Activated T-cell treated with anti-CD3 and anti-CD28 coated beads for 4 hours (primary cell): Measurements from ENCODE around the gene CEP112.

Experiments used
- DNase-seq: peaks from one replicate; pipeline ENCODE4 v3.0.0-alpha.2; 2020

CEP112 gene

GRCh38 chr17:66191593-66192377, at the start of gene CEP112:
CEP112 (minus strand) TSS chr17:66192133.
- peak; percentile 85 for DNase-seq

- DNase-seq = no peak
Observed at GRCh38 chr17:66240630-66241029, 48.7 kb upstream of the CEP112 start.

- DNase-seq = no peak
Observed at GRCh38 chr17:66240013-66240412, 48.1 kb upstream of the CEP112 start.

GRCh38 chr17:66235377-66235994, 43.6 kb upstream of the CEP112 start:
- no peak for DNase-seq

GRCh38 chr17:66234611-66235010, 42.7 kb upstream of the CEP112 start:
- no peak for DNase-seq

GRCh38 chr17:66233023-66233753, 41.3 kb upstream of the CEP112 start:
- DNase-seq = no peak

- no peak for DNase-seq
Observed at GRCh38 chr17:66230922-66231591, 39.1 kb upstream of the CEP112 start.

GRCh38 chr17:66229783-66230538, 38.0 kb upstream of the CEP112 start:
- DNase-seq = no peak

GRCh38 chr17:66228887-66229782, 37.2 kb upstream of the CEP112 start, which contains the start of gene APOH:
APOH (minus strand) TSS chr17:66229415; CDS start chr17:66229379, 36 bp downstream.
- no peak for DNase-seq

GRCh38 chr17:66227212-66228045, 35.5 kb upstream of the CEP112 start:
- no peak for DNase-seq

- DNase-seq = no peak
Observed at GRCh38 chr17:66222798-66223350, 30.9 kb upstream of the CEP112 start.

GRCh38 chr17:66221755-66222530, 30.0 kb upstream of the CEP112 start:
- no peak for DNase-seq

- no peak for DNase-seq
Observed at GRCh38 chr17:66221343-66221742, 29.4 kb upstream of the CEP112 start.

- no peak for DNase-seq
Observed at GRCh38 chr17:66220079-66220835, 28.3 kb upstream of the CEP112 start.

- DNase-seq = no peak
Observed at GRCh38 chr17:66215529-66215911, 23.6 kb upstream of the CEP112 start.

- no peak for DNase-seq
Observed at GRCh38 chr17:66214884-66215528, 23.1 kb upstream of the CEP112 start.

- DNase-seq = no peak
Observed at GRCh38 chr17:66211047-66211810, 19.3 kb upstream of the CEP112 start.
